GM18909 (cell line): ENCODE data around the gene SIRPB2.
"Not testable (repeated sequence)": the region's sequence is repeated elsewhere in the genome, so short reads cannot be mapped to it uniquely, and the experiment has no call there.

Experiments used
- ATAC-seq: cut with Tn5 transposase; IDR thresholded peaks from one replicate; pipeline ENCODE4 v1.9.1; 2021; ENCODE audit warnings: mild to moderate bottlenecking; ENCODE audit not compliant: unreplicated experiment, poor library complexity

The SIRPB2 gene

DNA sequence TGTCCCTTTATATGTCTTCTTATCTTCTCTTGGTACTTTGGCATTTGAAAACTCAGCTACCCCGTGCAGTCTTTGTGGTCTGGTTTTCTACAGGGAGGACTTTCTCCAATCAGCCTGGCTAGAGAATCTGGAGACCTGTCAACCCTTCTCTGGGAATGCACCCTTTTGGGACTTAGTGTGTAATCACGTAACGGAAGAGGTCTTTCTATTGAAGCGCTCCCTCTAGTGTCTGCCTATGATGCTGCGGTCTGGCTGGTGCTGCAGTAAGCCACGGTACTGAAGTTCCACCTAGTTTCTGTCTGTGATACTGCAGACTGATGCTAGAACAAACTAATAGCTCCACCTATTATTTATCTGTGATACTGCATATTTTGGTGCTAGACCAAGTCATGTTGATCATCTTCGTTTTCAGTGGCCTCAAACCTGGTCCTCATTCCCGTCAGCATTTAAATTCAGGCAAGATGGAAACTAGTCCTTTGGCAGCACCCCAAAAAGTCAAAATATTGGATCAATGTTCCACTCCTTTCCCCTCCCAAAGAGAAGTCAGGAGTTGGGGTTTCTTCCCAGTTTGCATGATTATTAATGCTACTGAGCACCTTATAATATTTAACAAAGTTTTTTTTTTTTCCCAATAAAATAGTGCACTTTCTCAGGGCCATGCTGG is 12.5 kb upstream of the SIRPB2 start:
- peak; percentile 92 for ATAC-seq

DNA sequence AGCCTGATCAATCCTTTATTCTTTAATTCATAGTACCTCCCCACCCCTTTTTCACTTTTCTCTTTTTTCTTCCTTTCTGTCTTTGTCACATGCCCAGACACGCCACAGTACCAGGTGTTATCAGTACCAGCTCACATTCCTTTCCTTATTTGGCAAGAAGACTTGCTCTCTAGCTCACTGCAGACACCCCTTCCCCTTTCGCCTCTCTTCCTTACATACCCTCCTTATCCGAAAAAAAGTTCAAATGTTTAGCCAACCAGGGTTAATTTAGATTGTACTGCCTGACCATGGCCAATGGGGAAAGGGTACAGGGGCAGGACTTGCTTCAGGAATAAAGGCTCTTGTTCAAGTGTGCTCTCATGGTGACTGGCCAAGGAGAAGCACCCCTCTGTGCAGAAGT is 9.3 kb upstream of the SIRPB2 start:
- no peak for ATAC-seq

DNA sequence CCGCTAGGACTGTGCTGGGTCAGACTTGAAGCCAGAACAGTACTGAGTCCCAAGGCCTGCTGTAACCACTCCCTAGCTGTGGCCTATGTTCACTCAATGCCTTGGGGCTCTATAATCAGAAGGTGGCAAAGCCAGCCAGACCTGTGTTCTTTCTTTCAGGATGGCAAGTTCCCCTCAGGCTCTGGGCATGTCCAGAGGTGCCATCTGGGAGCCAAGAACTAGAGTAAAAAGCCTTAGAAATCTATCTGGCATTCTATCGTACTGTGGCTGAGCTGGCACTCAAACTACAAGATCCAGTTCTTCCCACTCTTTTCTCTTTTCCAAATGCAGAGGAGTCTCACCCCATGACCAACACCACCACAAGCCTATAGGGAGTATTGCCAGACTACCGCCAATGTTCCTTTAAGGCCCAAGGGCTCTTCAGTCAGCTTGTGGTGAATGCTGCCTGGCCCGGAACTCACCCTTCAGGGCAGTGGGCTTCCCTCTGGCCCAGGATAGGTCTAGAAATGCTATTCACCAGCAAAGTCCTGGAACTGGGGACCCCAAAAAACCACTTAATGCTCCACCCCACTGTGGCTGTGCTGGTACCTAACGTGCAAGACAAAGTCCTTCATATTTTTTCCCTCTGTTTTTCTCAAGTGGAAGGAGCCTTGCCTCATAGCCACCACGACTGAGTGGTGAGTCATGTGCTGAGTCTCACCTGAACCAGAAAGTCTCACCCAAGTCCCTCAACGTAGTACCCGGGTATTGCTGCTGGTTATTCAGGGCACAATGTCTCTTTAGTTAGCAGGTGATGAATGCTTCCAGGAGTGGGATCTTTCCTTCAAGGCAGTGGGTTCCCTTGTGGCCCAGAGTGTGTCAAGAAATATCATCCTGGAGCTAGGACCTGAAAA is 8.6 kb upstream of the SIRPB2 start:
- ATAC-seq, result no peak

DNA sequence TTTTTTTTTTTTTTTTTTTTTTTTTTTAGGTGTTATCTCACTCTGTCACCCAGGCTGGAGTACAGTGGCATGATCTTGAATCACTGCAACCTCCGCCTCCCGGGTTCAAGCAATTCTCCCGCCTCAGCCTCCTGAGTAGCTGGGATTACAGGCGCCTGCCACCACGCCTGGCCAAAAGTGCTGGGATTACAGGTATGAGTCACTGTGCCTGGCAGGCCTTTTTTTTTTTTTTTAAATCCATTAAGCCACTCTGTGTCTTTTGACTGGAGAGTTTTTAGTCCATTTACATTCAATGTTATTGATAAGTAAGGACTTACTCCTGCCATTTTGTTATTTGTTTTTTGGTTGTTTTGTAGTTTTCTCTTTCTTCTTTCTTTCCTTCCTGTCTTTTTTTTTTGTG is 6.2 kb upstream of the SIRPB2 start:
- ATAC-seq, result not testable (repeated sequence)

DNA sequence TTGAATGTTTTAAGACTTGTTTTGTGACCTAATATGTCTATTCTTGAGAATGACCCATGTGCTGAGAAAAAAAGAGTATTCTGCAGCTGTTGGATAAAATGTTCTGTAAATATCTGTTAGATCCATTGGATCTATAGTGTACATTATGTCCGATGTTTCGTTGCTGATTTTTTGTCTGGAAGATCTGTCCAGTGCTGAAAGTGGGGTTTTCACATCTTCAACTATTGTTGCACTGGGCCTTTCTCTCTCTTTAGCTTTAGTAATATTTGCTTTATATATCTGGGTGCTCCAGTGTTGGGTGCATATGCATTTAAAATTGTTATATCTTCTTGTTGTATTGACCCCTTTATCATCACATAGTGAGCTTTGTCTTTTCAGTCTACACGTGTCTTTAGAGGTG is 5.7 kb upstream of the SIRPB2 start:
- ATAC-seq, result no peak

DNA sequence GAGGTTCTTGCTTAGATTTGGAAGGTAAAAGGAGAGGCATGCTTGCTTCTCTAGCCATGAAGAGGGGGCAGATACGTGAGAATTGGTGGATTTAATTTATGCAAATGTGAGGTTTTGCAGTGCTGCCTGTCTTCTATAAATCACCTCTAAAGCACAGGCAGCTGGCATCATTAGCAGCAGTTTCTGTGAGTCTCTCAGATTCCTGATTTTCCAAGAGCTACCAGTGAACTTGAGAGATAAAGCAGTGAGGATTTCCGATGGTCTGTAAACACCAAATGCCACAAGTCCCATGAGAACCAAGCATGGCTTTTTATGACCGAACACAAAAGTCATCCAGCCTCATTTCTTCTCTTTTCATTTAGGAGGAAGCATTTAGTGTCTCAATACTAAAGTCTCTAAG is 3.2 kb upstream of the SIRPB2 start:
- ATAC-seq, result no peak

DNA sequence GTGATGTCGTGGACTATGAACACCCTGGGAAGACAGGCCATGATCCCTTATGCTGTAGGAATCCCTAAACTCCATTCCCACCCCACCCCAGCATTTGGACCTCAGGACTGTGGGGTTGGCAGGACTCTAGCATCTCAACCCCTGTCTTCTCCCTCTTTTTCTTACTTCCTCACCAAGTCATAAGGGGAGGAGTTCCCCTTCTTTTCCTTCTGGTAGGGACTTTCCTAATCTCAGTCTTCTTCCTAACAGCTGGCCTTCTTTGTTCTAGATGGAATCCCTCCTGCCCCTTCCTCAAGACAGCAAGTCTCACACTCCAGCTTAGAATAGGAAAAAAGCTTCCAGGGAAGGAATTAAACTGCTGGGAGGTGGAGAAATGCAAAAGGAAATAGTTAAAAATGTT is 2.3 kb upstream of the SIRPB2 start:
- no peak for ATAC-seq

DNA sequence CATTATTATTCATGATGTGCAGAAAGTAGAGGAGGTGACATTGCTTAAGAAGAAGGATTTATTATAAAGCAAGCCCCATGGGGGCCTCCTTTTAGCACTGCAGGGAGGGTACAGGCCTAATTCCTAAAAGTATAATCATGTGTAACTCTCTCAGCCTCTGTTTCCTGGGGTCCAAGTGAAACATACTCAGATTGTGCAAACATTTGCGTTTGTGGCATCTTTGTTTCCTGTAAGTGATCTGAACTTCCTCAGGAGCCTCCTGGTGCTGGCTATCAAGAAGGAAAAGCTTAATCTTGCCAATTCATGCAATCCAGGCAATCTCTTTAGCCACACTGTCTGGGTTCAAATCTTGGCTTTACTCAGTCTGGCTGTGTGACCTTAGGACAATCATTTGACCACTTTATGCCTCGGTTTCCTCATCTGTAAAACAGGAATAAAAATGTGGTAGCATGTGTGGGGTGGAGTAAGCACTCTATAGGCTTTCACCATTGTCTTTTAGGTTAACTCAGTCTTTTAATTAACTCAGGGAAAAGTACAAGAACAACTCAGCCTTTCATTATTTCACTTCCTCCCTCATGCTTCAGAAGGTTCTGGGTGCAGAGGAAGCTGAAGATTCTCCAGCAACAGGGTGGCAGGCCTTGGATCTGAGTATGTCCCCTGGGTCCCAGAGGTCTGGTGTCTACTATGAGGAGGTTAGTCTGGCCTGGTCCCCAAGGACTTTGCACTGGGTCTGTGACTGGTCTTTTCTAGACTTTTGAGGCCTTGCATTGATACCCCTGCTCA is 831 bp upstream of the SIRPB2 start:
- no peak for ATAC-seq

DNA sequence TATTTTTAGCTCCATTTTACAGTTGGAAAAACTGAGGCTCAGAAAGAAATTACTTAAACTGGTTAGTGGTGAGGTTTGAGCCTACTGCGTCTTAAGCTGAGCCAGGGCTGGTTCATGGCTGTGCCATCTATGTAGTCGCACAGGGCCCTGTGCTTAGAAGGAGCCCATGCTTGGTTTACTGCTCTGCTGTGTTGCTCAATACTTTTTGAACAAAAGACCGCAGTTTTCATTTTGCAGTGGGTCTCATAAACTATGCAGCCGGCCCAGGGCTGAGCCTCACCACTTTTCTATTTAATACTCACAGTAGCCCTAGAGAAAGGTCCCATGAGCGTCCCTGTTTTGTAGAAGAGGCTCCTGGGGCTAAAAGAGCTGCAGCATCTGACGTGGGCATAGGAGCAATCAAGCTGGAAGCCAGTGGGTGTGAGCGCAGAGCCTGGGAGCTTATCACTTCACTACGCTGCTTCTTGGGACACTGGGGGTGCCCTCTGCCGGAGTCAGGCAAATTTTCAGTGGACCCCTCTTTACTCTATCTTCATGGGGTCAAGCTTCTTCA is 501 bp downstream of the SIRPB2 start:
- no peak for ATAC-seq

DNA sequence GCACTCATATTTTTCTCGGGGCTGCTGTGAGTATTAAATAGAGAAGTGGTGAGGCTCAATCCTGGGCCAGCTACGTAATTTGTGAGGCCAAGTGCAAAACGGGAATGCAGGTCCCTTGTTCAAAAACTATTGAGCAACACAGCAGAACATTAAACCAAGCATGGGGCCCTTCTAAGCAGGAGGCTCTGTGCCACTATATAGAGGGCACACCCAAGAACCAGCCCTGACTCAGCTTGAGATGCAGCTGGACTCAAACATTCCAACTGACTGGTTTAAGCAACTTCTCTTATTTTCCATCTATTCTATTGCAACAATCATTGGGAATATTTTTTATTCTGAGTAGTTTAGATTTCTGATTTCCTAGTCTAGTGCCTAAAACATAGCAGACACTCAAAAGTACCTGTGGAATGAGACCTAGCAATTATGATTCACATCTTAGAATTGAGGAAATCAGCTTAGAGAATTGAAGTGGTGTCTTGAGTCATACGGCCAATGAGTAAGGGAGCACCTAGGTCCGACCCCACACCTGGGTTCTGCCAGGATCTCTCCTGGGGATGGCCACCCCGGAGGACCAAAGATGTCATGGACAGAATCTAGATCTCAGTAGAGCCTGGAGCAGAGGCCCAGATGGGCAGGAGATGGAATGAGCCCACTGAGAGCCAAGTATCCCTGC is 1.3 kb downstream of the SIRPB2 start:
- no peak for ATAC-seq

DNA sequence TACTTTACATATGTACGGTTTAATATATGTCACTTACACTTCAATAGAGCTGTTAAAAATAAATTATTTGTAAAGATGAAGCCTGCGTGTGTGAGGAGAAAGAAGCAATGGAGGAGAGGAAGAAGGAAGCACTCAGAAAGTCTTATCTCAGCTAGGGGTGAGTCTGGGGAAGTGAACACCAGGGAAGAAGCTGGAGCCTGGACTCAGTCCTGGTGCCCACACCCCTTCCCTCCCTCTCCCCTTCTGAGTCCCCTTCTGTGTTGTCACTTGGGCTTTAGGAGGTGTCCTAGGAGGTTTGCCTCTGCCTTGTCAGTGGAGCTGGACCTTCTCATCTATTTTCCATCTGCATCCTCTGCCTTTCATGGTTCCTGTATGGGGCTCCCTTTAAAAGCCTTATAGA is 1.9 kb downstream of the SIRPB2 start:
- ATAC-seq, result no peak

DNA sequence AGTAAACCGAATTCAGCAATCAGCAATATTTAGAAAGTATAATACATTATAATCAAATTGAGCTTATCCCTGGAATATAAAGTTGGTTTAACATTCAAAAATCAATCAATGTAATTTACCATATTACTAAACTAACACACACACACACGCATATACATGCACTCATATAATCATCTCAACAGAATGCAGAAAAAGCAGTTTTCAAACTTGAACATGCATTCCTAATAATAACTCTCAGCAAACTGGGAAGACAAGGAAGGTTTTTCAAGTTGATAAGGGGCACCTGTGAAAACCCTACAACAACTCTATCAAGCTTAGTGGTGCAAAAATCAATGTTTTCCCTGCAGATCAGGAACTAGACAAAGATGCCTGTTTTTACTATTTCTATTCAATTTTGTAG is 4.7 kb downstream of the SIRPB2 start:
- ATAC-seq, result no peak

DNA sequence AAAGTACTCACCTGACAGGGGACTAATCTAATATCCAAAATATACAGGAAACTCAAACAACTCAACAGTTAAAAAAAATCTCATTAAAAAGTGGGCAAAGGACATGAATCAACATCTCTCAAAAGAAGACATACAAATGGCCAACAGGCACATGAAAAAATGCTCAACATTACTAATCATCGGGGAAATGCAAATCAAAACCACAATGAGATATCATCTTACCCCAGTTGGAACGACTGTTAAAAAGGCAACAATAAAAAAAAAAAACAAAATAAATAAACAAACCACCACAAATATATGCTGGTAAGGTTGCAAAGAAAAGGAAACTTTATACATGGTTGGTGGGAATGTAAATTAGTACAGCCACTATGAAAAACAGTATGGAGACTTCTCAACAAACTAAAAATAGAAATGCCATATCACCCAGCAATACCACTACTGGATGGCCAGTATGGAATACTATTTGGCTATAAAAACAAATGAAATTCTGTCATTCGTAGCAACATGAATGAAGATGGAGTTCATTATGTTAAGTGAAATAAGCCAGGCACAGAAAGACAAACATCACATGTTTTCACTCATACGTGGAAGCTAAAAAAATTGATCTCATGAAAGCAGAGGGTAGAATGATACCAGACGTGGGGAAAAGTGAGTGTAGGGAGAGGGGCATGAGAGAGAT is 6.6 kb downstream of the SIRPB2 start:
- no peak for ATAC-seq

DNA sequence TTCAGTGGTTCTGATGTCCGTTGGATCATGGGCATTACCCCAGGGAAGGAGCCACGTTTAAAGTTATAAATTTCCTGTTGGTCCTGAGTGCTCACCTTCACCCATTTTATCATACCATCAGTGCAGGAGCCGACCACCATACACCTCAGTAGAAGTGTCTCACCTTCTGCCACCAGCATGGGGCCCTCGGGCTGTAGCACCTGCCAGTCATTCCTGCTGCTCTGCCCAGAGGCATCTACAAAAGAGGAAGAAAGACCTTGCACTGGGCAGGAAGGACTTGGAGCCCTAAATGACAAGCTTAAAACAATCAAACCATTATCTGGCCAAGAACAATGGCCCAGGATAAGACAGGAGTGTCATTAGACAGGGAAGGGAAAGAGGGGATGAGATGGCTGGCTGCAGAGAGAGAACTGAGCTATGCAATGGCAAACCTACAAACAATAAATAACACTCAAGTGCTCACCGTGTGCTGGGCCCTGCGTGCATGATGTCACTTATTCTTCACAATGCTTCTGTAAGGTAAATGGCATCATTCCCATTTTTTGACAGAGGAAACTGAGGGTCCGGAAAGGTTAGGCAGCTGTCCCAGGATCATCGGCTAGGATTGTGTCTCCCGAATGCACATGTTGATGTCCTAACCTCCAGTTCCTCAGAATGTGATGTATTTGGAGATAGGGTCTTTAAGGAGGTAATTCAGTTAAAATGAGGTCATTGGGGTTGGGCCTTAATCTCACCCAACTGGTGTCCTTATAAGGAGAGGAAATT is 11.2 kb downstream of the SIRPB2 start:
- ATAC-seq, result no peak

DNA sequence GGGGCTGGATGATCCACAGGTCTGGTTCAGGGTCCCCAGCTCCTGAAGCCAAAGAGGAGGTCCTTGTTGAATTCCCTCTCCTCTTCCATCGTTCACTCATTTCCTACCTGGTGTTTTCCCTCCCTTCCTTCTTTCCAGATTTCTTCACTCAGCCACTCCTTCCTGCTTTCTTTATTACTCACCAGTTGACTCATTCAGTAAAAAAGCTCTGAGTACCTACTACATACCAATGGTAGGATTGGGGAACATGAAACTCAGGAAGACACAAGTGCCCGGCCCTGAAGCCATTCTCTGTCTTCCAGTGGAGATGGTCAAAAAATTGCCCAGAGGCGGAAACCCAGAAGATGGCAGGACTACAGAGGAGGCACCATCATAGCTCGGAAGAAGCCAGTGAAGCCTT is 12.7 kb downstream of the SIRPB2 start:
- ATAC-seq, result no peak

DNA sequence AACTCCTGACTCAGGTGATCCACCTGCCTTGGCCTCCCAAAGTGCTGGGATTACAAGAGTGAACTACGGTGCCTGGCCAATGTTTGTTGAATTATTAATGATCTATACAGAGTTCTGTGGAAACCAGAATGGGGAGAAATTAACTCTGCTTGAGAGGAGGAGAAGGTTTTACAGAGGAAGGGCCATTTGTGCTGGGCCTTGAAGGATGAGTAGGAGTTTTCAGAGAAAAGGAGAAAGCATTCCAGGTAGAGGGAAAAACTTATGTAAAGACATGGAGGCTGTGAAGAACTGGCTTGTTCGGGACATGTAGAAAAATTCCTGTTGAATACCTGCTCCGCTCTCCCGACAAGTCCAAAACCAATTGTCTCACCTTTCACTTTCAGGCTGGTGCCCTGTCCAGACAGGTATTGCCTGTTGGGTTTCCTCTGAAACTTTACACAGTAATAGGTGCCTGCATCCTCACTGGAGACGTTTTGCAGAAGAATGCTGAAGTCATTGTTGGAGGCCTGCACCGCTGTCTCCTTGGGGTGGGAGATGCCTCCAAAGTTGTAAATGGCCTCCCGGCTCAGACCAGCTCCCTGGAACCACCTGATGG is 13.2 kb downstream of the SIRPB2 start:
- no peak for ATAC-seq

DNA sequence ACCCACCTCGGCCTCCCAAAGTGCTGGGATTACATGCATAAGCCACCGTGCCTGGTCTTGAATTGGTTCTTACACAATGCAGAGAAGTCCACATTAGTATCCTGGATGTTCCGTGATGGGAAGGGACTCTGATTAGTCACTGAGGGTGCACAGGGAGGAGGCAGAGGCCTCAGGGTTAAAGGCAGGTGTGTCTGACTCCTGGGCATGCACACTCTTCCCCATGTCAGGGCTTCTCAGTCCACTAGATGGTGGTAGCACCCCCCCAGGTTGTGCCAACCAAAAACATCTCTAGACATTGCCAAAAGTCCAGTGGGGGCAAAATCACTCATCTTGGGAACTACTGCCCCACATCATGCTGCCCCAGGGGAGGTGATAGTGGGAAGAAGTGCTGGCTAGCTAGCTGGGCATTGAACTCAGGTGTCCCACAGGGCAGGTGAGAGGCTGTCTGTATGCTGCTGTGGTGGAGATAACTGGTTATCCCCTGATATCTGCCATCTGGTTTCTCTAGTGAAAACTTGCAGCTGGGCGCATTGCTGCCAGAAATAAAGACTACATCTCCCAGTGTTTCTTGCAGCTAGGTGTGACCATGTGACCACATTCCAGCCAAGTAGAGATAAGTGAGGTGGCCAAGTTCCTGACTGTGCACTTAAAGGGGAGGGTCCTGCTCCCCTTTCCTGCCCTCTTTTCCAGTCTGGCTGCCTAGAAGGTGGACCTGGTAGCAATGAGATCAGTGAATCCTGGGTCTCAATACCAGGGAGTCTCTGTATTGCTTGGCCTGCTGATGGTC is 16.2 kb downstream of the SIRPB2 start:
- ATAC-seq, result no peak

DNA sequence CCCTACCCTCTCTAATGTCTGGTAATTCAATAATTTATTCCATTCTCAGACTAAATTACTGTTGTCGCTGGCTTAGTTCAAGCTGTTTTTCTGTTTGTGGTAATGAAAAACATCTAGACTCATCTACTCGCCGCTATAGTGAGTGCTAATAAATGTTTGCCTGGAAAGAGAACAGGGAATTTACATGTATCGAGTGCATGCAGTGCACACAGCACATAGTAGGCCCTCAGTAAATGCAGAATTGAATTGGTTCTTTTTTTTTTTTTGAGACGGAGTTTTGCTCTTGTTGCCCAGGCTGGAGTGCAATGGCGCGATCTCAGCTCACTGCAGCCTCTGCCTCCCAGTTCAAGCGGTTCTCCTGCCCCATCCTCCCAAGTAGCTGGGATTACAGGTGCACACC is 16.9 kb downstream of the SIRPB2 start:
- ATAC-seq, result no peak
